Mucosa of rectum (tissue), 2 donors: ENCODE measurements around the gene TPSAB1.
"Not testable (repeated sequence)": the region's sequence is repeated elsewhere in the genome, so short reads cannot be mapped to it uniquely, and the experiment has no call there.

Experiments used
- H3K27ac ChIP-seq, 2 donors: one replicate each; pipeline ENCODE4 v1.7.0; 2013; ENCODE audit warnings: inconsistent platforms in 2 of 2, low read depth in 2 of 2, low read length in 2 of 2
- H3K27me3 ChIP-seq, 2 donors: one replicate each; pipeline ENCODE4 v1.7.0; 2013; ENCODE audit warnings: low read length in 2 of 2; ENCODE audit not compliant: control insufficient read depth in 2 of 2, insufficient read depth in 2 of 2
- H3K36me3 ChIP-seq, 2 donors: one replicate each; pipeline ENCODE4 v1.7.0; 2013; ENCODE audit warnings: low read length in 2 of 2; ENCODE audit not compliant: control insufficient read depth in 2 of 2, insufficient read depth in 2 of 2
- H3K4me1 ChIP-seq, 2 donors: one replicate each; pipeline ENCODE4 v1.7.0; 2013; ENCODE audit warnings: low read length in 2 of 2, mild to moderate bottlenecking in 1 of 2; ENCODE audit not compliant: control insufficient read depth in 2 of 2, insufficient read depth in 2 of 2
- H3K4me3 ChIP-seq, 2 donors: one replicate each; pipeline ENCODE4 v1.7.0; 2013; ENCODE audit warnings: low read length in 2 of 2
- H3K9ac ChIP-seq, 2 donors: one replicate each; pipeline ENCODE4 v1.7.0; 2013; ENCODE audit warnings: low read length in 2 of 2, low read depth in 1 of 2, mild to moderate bottlenecking in 1 of 2
- H3K9me3 ChIP-seq, 2 donors: one replicate each; pipeline ENCODE4 v1.7.0; 2013; ENCODE audit warnings: low read length in 2 of 2; ENCODE audit not compliant: control insufficient read depth in 2 of 2
- donor health status: healthy.
- donor health status: Normal muscosa, but diverticular disease.

Gene TPSAB1

GRCh38 chr16:1198194-1198593, 42.3 kb upstream of the TPSAB1 start:
- Histone ChIP-seq H3K27ac (no peak overlapping the region), H3K27me3 (peaks cover 0 to 2% of the 10 kb centered on the region in 2 donors), H3K9ac (no peak overlapping the region), H3K9me3 (no peaks in the 10 kb centered on the region), H3K4me3 (no peak overlapping the region), H3K4me1 (no peaks in the 10 kb centered on the region), H3K36me3 (no peaks in the 10 kb centered on the region)

GRCh38 chr16:1198671-1199346, 41.7 kb upstream of the TPSAB1 start:
- H3K9me3 ChIP-seq, H3K9ac ChIP-seq, H3K4me1 ChIP-seq, H3K27me3 ChIP-seq, H3K4me3 ChIP-seq, H3K27ac ChIP-seq, H3K36me3 ChIP-seq: not testable (repeated sequence)

DNA sequence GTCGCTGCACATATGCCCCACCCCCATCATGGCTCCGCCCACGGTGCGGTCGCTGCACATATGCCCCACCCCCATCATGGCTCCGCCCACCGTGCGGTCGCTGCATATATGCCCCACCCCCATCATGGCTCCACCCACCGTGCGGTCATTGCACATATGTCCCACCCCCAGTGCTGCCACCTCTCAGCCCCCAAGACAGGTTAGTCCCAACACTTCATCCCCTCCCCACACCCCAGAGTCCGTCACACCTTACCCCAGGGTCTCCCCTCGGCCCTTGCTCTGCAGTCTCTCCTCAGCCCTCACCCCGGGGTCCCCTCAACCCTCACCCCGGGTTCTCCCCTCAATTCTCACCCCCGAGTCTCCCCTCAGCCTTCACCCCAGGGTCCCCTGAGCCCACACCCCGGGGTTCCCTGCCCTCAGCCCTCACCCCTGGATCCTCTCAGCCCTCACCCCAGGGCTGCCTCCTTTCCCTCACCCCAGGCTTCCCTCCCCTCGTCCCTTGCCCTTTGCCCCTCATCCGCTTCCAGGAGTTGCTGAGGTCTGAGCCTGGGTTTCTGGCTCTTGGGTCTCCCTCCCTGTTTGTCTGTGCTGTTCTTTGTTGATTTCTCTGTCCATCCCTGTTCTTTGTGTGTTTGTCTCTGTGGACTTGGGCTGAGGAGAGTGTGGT, 41.0 kb upstream of the TPSAB1 start:
- H3K27me3 ChIP-seq: no peaks in the 10 kb centered on the region
- no peaks in the 10 kb centered on the region for H3K36me3 ChIP-seq
- H3K4me3 ChIP-seq: no peak overlapping the region
- no peaks in the 10 kb centered on the region for H3K4me1 ChIP-seq
- no peak overlapping the region for H3K9ac ChIP-seq
- no peaks in the 10 kb centered on the region for H3K9me3 ChIP-seq
- H3K27ac ChIP-seq: no peak overlapping the region

DNA sequence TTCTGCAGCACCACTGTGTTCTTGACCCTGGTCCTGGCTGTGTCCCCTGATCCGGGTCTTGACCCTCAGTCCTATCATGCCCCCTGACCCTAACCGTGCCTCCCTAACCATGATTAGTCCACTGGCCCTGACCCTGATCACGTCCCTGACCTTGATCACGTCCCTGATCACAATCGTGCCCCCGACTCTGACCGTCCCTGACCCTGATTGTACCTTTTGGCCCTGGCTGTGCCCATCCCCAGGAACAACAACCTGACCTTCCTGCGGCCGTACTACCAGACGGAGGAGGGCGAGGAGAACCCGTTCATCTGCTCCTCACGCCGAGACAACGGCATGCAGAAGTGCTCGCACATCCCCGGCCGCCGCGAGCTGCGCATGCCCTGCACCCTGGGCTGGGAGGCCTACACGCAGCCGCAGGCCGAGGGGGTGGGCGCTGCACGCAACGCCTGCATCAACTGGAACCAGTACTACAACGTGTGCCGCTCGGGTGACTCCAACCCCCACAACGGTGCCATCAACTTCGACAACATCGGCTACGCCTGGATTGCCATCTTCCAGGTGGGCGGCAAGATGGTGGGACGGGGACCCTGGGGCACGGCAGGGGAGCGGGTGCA, 40.4 kb upstream of the TPSAB1 start:
- no peaks in the 10 kb centered on the region for H3K9me3 ChIP-seq

GRCh38 chr16:1201444-1201843, 39.1 kb upstream of the TPSAB1 start:
- no peaks in the 10 kb centered on the region for H3K4me1 ChIP-seq
- no peaks in the 10 kb centered on the region for H3K9me3 ChIP-seq
- H3K4me3 ChIP-seq: no peak overlapping the region
- no peak overlapping the region for H3K27ac ChIP-seq
- no peaks in the 10 kb centered on the region for H3K36me3 ChIP-seq
- no peak overlapping the region for H3K9ac ChIP-seq
- H3K27me3 ChIP-seq: no peaks in the 10 kb centered on the region

More for the DNA sequence above, 40.4 kb upstream of the TPSAB1 start:
- H3K4me3 ChIP-seq: no peak overlapping the region
- no peaks in the 10 kb centered on the region for H3K36me3 ChIP-seq
- no peak overlapping the region for H3K9ac ChIP-seq
- no peaks in the 10 kb centered on the region for H3K4me1 ChIP-seq
- no peak overlapping the region for H3K27ac ChIP-seq
- H3K27me3 ChIP-seq: no peaks in the 10 kb centered on the region

DNA sequence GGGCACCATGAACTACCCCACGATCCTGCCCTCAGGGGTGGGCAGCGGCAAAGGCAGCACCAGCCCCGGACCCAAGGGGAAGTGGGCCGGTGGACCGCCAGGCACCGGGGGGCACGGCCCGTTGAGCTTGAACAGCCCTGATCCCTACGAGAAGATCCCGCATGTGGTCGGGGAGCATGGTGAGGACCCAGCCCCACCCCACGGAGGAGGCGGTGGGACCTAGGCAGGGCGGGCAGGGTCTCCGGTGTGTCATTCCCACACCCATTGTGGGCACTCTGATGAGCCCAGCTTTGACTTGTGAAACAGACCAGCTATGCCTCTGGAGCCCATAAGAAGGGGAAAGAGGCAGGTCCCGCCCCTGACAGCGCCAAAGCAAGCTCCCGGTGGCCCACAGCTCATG, 38.2 kb upstream of the TPSAB1 start:
- Histone ChIP-seq H3K27ac (no peak overlapping the region), H3K4me3 (no peak overlapping the region), H3K9me3 (no peaks in the 10 kb centered on the region), H3K27me3 (no peaks in the 10 kb centered on the region), H3K4me1 (no peaks in the 10 kb centered on the region), H3K9ac (no peak overlapping the region), H3K36me3 (no peaks in the 10 kb centered on the region)

DNA sequence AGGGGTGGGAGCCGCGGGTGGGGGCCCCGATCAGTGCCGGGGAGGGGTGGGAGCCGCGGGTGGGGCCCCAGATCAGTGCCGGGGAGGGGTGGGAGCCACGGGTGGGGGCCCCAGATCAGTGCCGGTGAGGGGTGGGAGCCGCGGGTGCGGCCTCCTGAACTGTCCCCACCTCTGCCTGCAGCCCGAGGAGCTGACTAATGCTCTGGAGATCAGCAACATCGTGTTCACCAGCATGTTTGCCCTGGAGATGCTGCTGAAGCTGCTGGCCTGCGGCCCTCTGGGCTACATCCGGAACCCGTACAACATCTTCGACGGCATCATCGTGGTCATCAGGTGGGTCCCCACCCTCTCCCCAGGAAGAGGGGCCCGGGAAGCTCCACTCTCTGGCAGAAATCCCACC, 35.6 kb upstream of the TPSAB1 start:
- H3K4me1 ChIP-seq: no peaks in the 10 kb centered on the region
- no peaks in the 10 kb centered on the region for H3K36me3 ChIP-seq
- no peaks in the 10 kb centered on the region for H3K27me3 ChIP-seq
- H3K9ac ChIP-seq: no peak overlapping the region
- no peak overlapping the region for H3K4me3 ChIP-seq
- H3K27ac ChIP-seq: no peak overlapping the region
- H3K9me3 ChIP-seq: no peaks in the 10 kb centered on the region

DNA sequence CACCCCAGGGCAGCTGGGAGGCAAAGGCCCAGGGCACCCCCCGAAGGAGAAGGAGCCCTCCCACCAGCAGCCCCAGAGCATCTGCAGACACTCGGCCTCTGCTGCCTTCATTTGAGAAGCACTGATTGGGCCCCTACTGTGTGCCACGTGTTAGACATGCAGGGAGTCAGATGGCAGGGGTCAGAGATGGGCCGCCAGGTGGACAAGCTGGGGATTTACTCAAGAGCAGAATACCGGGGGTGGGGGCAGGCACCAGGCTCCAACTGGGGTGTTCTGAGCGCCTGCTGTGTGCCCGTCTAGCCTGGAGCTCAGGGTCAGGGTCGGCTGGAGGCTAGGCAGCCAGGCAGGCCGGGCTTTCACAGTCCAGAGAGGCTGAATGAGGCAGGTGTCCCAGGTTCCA, 34.2 kb upstream of the TPSAB1 start:
- no peaks in the 10 kb centered on the region for H3K4me1 ChIP-seq
- H3K9me3 ChIP-seq: no peaks in the 10 kb centered on the region
- H3K27ac ChIP-seq: no peak overlapping the region
- no peak overlapping the region for H3K4me3 ChIP-seq
- no peak overlapping the region for H3K9ac ChIP-seq
- no peaks in the 10 kb centered on the region for H3K36me3 ChIP-seq
- no peaks in the 10 kb centered on the region for H3K27me3 ChIP-seq

- Histone ChIP-seq H3K4me1 (no peaks in the 10 kb centered on the region), H3K36me3 (no peaks in the 10 kb centered on the region)
Observed at GRCh38 chr16:1206786-1207185, 33.7 kb upstream of the TPSAB1 start.

GRCh38 chr16:1208239-1208830, 32.2 kb upstream of the TPSAB1 start:
- no peaks in the 10 kb centered on the region for H3K36me3 ChIP-seq
- H3K4me3 ChIP-seq: no peak overlapping the region
- no peaks in the 10 kb centered on the region for H3K27me3 ChIP-seq
- no peaks in the 10 kb centered on the region for H3K4me1 ChIP-seq
- no peak overlapping the region for H3K27ac ChIP-seq
- H3K9ac ChIP-seq: no peak overlapping the region
- H3K9me3 ChIP-seq: no peaks in the 10 kb centered on the region

More at GRCh38 chr16:1206786-1207185, 33.7 kb upstream of the TPSAB1 start:
- Histone ChIP-seq H3K9ac (no peak overlapping the region), H3K27ac (no peak overlapping the region), H3K9me3 (no peaks in the 10 kb centered on the region), H3K4me3 (no peak overlapping the region), H3K27me3 (no peaks in the 10 kb centered on the region)
